ENCODE measurements around the gene TICAM2. TPM values are rescaled to one million over a fixed set of nuclear protein-coding genes. Genes with fewer than 3 reads are reported as not detected.
A peak's percentile ranks its signal among the peaks of the same experiment; 100 is the strongest.

The TICAM2 gene
- polyA plus RNA-seq, 1 donor (not counting 4 experiments of a cell fraction or from before 2014, with no cell fraction given) = not detected

DNA sequence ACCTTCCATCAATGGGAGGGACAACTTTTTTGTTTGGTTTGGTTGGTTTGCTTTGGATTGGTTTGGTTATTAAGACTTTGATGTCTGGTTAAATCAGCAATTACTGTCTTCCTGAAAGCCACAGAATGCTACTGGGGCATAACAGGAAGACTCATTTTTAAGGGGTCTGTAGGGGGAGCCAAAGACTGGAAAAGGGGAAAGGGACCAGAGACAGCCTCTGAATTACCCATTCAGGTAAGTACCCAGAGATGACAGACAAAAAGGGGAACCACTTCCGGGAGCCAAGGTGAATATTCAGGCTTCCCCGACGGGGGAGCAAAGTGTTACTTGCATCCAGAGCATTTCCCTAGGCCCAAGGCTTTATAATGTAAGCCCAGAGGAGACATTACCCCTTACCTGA is 53.1 kb downstream of the TICAM2 start:
- Histone ChIP-seq H3K4me3 (ENCODE audit: control insufficient read depth in 2 of 3, extremely low read depth in 1 of 3, insufficient read depth in 2 of 3, low read depth in 1 of 3, low read length in 3 of 3) (no peak overlapping the region), H3K9me3 (ENCODE audit: control insufficient read depth, low read depth, low read length) (no peaks in the 10 kb centered on the region), H3K4me2 (ENCODE audit: control insufficient read depth, extremely low read depth, insufficient read depth, low read depth, low read length) (no peak overlapping the region), H3K9me1 (ENCODE audit: control insufficient read depth, extremely low read depth, insufficient read depth, low read length) (no peaks in the 10 kb centered on the region), H3K79me2 (ENCODE audit: control insufficient read depth, insufficient read depth, low read length) (peaks cover under 1% of the 10 kb centered on the region), H3K27ac (ENCODE audit: control insufficient read depth, insufficient read depth, low read length) (no peak overlapping the region), H4K20me1 (ENCODE audit: control insufficient read depth, extremely low read depth, insufficient read depth, low read length) (no peaks in the 10 kb centered on the region), H2AFZ (ENCODE audit: control insufficient read depth, low read length) (no peak overlapping the region), H3K4me1 (ENCODE audit: control insufficient read depth, extremely low read depth, insufficient read depth, low read length) (peaks cover 7% of the 10 kb centered on the region), H3K27me3 (ENCODE audit: control insufficient read depth, extremely low read depth, insufficient read depth, low read length) (no peaks in the 10 kb centered on the region), H3K36me3 (ENCODE audit: control insufficient read depth in 2 of 2, extremely low read depth in 1 of 2, insufficient read depth in 2 of 2, low read length in 2 of 2) (no peaks in the 10 kb centered on the region), H3K9ac (ENCODE audit: control insufficient read depth, extremely low read depth, insufficient read depth, low read length) (no peak overlapping the region)
- no peak for FAIRE-seq
- DNase-seq (ENCODE audit: low read depth, low spot score) = no peak
- dilution Hi-C loops (cut with MboI; ENCODE audit: extremely low pct_ligation_motif_present, low sequenced_read_pairs) = no loop called here
- TF ChIP-seq, protein P1, sequence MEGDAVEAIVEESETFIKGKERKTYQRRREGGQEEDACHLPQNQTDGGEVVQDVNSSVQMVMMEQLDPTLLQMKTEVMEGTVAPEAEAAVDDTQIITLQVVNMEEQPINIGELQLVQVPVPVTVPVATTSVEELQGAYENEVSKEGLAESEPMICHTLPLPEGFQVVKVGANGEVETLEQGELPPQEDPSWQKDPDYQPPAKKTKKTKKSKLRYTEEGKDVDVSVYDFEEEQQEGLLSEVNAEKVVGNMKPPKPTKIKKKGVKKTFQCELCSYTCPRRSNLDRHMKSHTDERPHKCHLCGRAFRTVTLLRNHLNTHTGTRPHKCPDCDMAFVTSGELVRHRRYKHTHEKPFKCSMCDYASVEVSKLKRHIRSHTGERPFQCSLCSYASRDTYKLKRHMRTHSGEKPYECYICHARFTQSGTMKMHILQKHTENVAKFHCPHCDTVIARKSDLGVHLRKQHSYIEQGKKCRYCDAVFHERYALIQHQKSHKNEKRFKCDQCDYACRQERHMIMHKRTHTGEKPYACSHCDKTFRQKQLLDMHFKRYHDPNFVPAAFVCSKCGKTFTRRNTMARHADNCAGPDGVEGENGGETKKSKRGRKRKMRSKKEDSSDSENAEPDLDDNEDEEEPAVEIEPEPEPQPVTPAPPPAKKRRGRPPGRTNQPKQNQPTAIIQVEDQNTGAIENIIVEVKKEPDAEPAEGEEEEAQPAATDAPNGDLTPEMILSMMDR (optimal IDR thresholded peaks at IDR 0.05 in 1 of 3, IDR thresholded peaks at IDR 0.05 in 1 of 3, conservative IDR thresholded peaks at IDR 0.05 in 1 of 3; ENCODE audit: extremely low read depth in 1 of 3, insufficient read depth in 2 of 3, low read length in 3 of 3) = peak; percentile 4 to 29 (median 25)
- no peak for TF ChIP-seq EZH2 (IDR thresholded peaks at IDR 0.05; ENCODE audit: low read length)

DNA sequence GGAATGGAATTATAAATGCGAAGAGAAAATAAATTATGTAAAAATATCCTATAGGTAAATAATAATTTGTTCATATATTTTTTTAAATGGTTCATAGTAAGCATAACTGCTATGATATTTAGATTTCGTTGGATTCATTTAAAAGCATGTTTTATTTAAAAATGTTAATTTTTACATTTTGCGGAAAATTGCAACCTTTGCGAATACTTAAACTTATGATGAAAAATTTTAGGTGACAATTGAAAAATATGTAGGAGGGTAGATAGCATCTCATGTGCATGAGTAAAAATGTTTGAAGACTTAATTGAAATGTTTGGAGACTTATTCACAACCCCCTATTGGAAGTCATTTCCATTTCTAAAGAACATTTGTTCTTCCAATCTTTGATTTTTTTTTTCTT is 53.6 kb downstream of the TICAM2 start:
- dilution Hi-C loops (cut with MboI; ENCODE audit: extremely low pct_ligation_motif_present, low sequenced_read_pairs) = no loop called here
- no peaks in the 10 kb centered on the region for H3K27me3 ChIP-seq (ENCODE audit: control insufficient read depth, extremely low read depth, insufficient read depth, low read length)
- H3K4me3 ChIP-seq (ENCODE audit: control insufficient read depth in 2 of 3, extremely low read depth in 1 of 3, insufficient read depth in 2 of 3, low read depth in 1 of 3, low read length in 3 of 3) = no peak overlapping the region
- no peaks in the 10 kb centered on the region for H3K9me3 ChIP-seq (ENCODE audit: control insufficient read depth, low read depth, low read length)
- H3K27ac ChIP-seq (ENCODE audit: control insufficient read depth, insufficient read depth, low read length) = no peak overlapping the region
- TF ChIP-seq EZH2 (IDR thresholded peaks at IDR 0.05; ENCODE audit: low read length) = no peak
- TF ChIP-seq, protein P1 (optimal IDR thresholded peaks at IDR 0.05 in 1 of 3, IDR thresholded peaks at IDR 0.05 in 1 of 3, conservative IDR thresholded peaks at IDR 0.05 in 1 of 3; ENCODE audit: extremely low read depth in 1 of 3, insufficient read depth in 2 of 3, low read length in 3 of 3) = no peak
- no peaks in the 10 kb centered on the region for H3K9me1 ChIP-seq (ENCODE audit: control insufficient read depth, extremely low read depth, insufficient read depth, low read length)
- DNase-seq (ENCODE audit: low read depth, low spot score) (no peak), FAIRE-seq (no peak)
- H3K36me3 ChIP-seq (ENCODE audit: control insufficient read depth in 2 of 2, extremely low read depth in 1 of 2, insufficient read depth in 2 of 2, low read length in 2 of 2) = no peaks in the 10 kb centered on the region
- H3K4me2 ChIP-seq (ENCODE audit: control insufficient read depth, extremely low read depth, insufficient read depth, low read depth, low read length) = no peak overlapping the region
- peaks cover 7% of the 10 kb centered on the region for H3K4me1 ChIP-seq (ENCODE audit: control insufficient read depth, extremely low read depth, insufficient read depth, low read length)
- no peak overlapping the region for H2AFZ ChIP-seq (ENCODE audit: control insufficient read depth, low read length)
- no peak overlapping the region for H3K9ac ChIP-seq (ENCODE audit: control insufficient read depth, extremely low read depth, insufficient read depth, low read length)
- H4K20me1 ChIP-seq (ENCODE audit: control insufficient read depth, extremely low read depth, insufficient read depth, low read length) = no peaks in the 10 kb centered on the region
- peaks cover 4% of the 10 kb centered on the region for H3K79me2 ChIP-seq (ENCODE audit: control insufficient read depth, insufficient read depth, low read length)

Measured in keratinocyte (primary cell).